GOT3 (cell line): Measurements from ENCODE around the gene CBFA2T3.

Experiments used
- DNase-seq: peaks from one replicate; lab custom pipeline; 2025; ENCODE audit warnings: mixed read lengths; lab: John Stamatoyannopoulos, UW

The CBFA2T3 gene

DNA sequence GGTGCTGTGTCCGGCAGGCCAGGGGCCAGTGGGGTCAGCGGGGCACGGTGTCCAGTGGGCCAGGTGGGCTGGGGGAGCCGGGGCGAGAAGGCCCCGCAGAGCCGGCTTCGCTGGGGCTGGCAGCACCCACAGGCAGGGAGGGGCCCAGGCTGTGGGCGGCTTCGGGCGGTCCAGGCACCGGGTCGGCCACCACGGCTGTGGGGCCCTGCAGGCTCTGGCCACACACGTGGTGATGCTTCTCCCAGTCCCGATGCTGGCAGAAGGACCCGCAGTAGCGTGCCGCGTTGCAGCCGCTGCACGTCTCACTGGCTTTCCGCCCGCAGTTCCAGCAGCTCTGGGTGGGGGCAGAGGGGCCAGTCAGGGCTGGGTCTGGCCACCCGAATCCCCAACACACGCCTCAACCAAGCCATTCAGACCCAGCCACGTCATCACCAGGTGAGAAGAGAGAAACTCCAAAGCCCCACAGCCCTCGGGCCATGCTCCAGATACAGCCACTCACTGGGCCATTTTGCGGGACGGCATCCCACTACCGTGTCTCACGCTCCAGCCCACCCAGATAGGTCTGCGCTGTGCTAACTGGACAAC is 100.0 kb downstream of the CBFA2T3 start:
- DNase-seq: no peak

GRCh38 chr16:88875703-88876234 is 101.2 kb downstream of the CBFA2T3 start:
- DNase-seq: no peak

GRCh38 chr16:88874938-88875599 is 101.9 kb downstream of the CBFA2T3 start:
- DNase-seq: no peak

- DNase-seq: no peak
These were observed 104.2 kb downstream of the CBFA2T3 start for GRCh38 chr16:88872650-88873331.

GRCh38 chr16:88871730-88872416 is 105.1 kb downstream of the CBFA2T3 start:
- no peak for DNase-seq

- no peak for DNase-seq
These were observed 105.7 kb downstream of the CBFA2T3 start for GRCh38 chr16:88871349-88871702.

GRCh38 chr16:88870608-88871348 is 106.2 kb downstream of the CBFA2T3 start:
- DNase-seq: no peak

GRCh38 chr16:88869673-88869980 is 107.4 kb downstream of the CBFA2T3 start:
- no peak for DNase-seq

- no peak for DNase-seq
These were observed 107.9 kb downstream of the CBFA2T3 start for GRCh38 chr16:88868974-88869672.

- DNase-seq: no peak
These were observed 109.3 kb downstream of the CBFA2T3 start for GRCh38 chr16:88867581-88868246.

GRCh38 chr16:88866151-88866920 is 110.7 kb downstream of the CBFA2T3 start, which contains the start of gene PABPN1L:
TSS of gene PABPN1L (minus strand) at chr16:88866660. CDS start at chr16:88866606, 54 bp downstream.
- DNase-seq: no peak

GRCh38 chr16:88865742-88866141 is 111.3 kb downstream of the CBFA2T3 start:
- DNase-seq: no peak

GRCh38 chr16:88865310-88865709 is 111.7 kb downstream of the CBFA2T3 start:
- no peak for DNase-seq

DNA sequence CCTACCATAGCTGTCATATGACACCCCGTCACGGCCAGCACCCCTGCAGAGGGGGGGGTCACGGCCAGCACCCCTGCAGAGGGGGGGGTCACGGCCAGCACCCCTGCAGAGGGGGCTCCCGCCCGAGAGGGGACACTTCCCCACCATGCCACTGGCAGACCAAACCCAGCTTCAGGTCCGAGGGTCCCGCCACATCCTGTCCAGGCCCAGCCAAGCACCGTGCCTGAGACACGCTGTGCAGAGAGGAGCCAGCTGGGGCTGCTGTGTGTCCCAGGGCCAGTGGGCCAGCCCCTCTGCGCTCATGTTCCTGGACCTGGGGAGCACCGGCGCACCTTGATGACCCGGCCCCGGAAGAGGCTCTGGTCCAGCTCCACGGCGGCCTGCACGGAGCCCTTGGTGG is 112.5 kb downstream of the CBFA2T3 start:
- no peak for DNase-seq

GRCh38 chr16:88864099-88864498 is 112.9 kb downstream of the CBFA2T3 start:
- no peak for DNase-seq

DNA sequence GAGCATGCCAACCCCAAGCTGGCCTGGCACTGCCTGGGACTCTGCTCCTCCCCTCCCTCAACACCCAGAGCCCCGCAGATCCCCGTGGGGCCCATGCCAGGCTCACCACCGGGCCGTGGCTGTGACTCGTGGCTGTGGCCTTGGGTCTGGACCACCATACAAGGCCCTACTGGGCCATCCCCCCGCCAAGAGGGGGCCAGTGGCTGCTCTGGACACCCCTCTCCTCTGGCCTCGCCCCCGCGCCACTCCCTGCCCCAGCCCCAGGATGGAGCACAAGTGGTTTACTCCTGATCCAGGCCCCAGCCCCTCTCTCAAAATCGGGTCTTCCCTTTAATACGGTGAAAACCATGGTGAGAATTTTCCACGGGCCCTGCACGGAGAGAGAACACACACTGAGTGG is 113.6 kb downstream of the CBFA2T3 start:
- no peak for DNase-seq

DNA sequence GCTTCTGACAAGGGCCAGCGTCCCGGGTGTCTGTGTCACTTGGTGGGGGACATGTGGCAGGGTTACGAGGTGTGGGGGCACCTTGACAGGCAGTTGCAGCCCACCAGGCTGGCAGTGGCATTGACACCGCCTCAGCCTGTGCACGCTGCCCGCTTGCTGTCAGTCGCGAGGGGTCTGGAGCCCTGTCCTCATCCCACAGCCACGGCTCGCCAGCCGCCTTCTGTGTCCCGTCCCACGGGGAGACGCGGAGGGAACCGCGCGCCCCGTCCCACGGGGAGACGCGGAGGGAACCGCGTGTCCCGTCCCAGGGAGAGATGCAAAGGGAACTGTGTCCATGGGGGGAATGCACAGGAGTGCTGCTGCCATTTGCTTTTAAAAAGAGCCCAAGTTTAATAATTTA is 114.0 kb downstream of the CBFA2T3 start:
- DNase-seq: no peak

DNA sequence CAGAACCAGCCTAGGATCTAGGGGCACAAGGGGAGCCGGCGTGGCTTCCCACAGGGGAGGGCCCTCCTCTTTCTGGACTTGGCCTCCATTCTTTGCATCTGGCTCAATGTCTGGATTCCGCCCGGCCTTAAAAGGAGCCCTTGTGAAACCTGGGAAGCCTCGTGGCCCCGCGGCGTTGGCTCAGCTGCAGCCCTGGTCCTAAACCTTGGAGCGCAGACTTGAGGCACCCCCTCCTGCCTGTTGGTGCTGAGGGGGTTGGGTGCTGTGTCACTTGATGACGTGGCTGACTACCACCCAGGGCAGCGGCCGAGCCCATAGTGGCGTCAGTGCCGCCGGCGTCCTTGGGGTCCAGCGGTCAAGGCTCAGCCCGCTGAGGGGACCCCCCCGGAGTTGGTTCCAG is 115.6 kb downstream of the CBFA2T3 start:
- no peak for DNase-seq

DNA sequence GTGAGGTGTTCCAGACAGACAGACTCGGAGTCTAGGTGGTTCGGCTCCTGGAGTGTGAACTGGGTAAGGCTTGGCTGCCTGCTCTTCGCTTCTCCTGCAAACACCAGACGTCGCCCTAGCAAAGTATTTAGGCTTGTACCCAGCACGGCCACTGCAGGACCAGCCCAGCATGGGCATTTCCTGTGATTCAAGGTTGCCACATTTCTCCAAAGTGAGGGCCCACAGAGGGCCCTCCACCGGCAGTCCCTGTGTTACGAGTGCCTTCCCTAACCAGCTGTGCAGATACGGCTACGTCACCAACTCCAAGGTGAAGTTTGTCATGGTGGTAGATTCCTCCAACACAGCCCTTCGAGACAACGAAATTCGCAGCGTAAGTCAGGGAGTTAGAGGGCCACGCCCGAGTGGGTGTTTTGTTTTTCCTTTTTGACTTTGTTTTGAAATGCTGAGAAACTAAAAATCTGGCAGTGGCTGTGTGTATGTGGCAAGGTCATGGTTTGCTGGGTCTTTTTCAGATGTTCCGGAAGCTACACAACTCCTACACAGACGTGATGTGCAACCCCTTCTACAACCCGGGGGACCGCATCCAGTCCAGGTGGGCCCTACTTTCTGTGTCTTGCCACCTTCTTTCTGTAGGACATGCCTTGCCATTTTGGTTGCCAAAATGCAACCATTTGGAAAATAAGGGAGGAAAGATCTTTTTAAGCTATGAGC is 117.5 kb downstream of the CBFA2T3 start:
- no peak for DNase-seq
